ENCODE results near the gene TCF12. TPM values are rescaled to one million over a fixed set of nuclear protein-coding genes. Genes with fewer than 3 reads are reported as not detected.
"Not testable (repeated sequence)": the region's sequence is repeated elsewhere in the genome, so short reads cannot be mapped to it uniquely, and the experiment has no call there.

TCF12 gene
- total RNA-seq, 8 experiments from 2014 or later, result 34.7 to 177 (median 99.7) TPM

GRCh38 chr15:57090496-57090859 lies 172.0 kb downstream of the TCF12 start:
- in situ Hi-C loops (cut with MboI; ENCODE audit: low pct_unique_long_range_greater_than_20kb in 2 of 9, low sequenced_read_pairs in 9 of 9, unreplicated experiment in 9 of 9), result no loop called here
- H3K4me1 ChIP-seq (replicated peaks in 1 of 2), result peaks cover 10 to 15% of the 10 kb centered on the region in 2 donors
- no peak overlapping the region for H3K4me3 ChIP-seq
- H3K27ac ChIP-seq, result no peak overlapping the region
- ATAC-seq (replicated peaks in 6 of 8), result peak in 5 of 8 experiments; percentile 97 to 99 (median 99)
- 0 to 100% (median 20%) methylated on average over 2 to 4 of the region's 4 CpGs; no CpG with 5 or more reads in 1 of the 10 experiments for WGBS, 10 experiments

GRCh38 chr15:57091636-57092035 lies 173.2 kb downstream of the TCF12 start:
- 71 to 100% (median 100%) methylated on average over 1 to 2 of the region's 2 CpGs; no CpG with 5 or more reads in 1 of the 10 experiments for WGBS, 10 experiments
- H3K4me1 ChIP-seq (replicated peaks in 1 of 2), result peaks cover 10 to 15% of the 10 kb centered on the region in 2 donors
- no peak overlapping the region for H3K27ac ChIP-seq
- no peak for ATAC-seq (replicated peaks in 6 of 8)
- H3K4me3 ChIP-seq, result no peak overlapping the region
- in situ Hi-C loops (cut with MboI; ENCODE audit: low pct_unique_long_range_greater_than_20kb in 2 of 9, low sequenced_read_pairs in 9 of 9, unreplicated experiment in 9 of 9), result no loop called here

- ATAC-seq (replicated peaks in 6 of 8), result no peak
Measured at GRCh38 chr15:57092252-57092651, 173.8 kb downstream of the TCF12 start.

GRCh38 chr15:57094321-57095257 lies 176.1 kb downstream of the TCF12 start:
- Histone ChIP-seq H3K4me1 (replicated peaks in 1 of 2) (peaks cover 12 to 13% of the 10 kb centered on the region in 2 donors), H3K27ac (no peak overlapping the region), H3K4me3 (no peak overlapping the region)
- in situ Hi-C loops (cut with MboI; ENCODE audit: low pct_unique_long_range_greater_than_20kb in 2 of 9, low sequenced_read_pairs in 9 of 9, unreplicated experiment in 9 of 9), result no loop called here
- WGBS, 10 experiments, result 43 to 100% (median 81%) methylated on average over 3 to 6 of the region's 6 CpGs
- ATAC-seq (replicated peaks in 6 of 8), result no peak

More at GRCh38 chr15:57092252-57092651, 173.8 kb downstream of the TCF12 start:
- no peak overlapping the region for H3K4me3 ChIP-seq
- no peak overlapping the region for H3K27ac ChIP-seq
- in situ Hi-C loops (cut with MboI; ENCODE audit: low pct_unique_long_range_greater_than_20kb in 2 of 9, low sequenced_read_pairs in 9 of 9, unreplicated experiment in 9 of 9), result no loop called here
- peaks cover 10 to 15% of the 10 kb centered on the region in 2 donors for H3K4me1 ChIP-seq (replicated peaks in 1 of 2)

GRCh38 chr15:57095896-57096295 lies 177.5 kb downstream of the TCF12 start:
- in situ Hi-C loops (cut with MboI; ENCODE audit: low pct_unique_long_range_greater_than_20kb in 2 of 9, low sequenced_read_pairs in 9 of 9, unreplicated experiment in 9 of 9), result no loop called here
- ATAC-seq (replicated peaks in 6 of 8), result no peak
- WGBS, 10 experiments, result 59 to 100% (median 84%) methylated on average over 1 to 4 of the region's 4 CpGs
- Histone ChIP-seq H3K4me3 (no peak overlapping the region), H3K4me1 (replicated peaks in 1 of 2) (peaks cover 2% of the 10 kb centered on the region in 2 donors), H3K27ac (no peak overlapping the region)

GRCh38 chr15:57097246-57097645 lies 178.8 kb downstream of the TCF12 start:
- WGBS, 10 experiments, result 88 to 100% (median 100%) methylated on average over 1 of the region's 1 CpG; no CpG with 5 or more reads in 2 of the 10 experiments
- Histone ChIP-seq H3K27ac (no peak overlapping the region), H3K4me1 (replicated peaks in 1 of 2) (peaks cover 0 to 2% of the 10 kb centered on the region in 2 donors), H3K4me3 (no peak overlapping the region)
- in situ Hi-C loops (cut with MboI; ENCODE audit: low pct_unique_long_range_greater_than_20kb in 2 of 9, low sequenced_read_pairs in 9 of 9, unreplicated experiment in 9 of 9), result no loop called here
- no peak for ATAC-seq (replicated peaks in 6 of 8)

- in situ Hi-C loops (cut with MboI; ENCODE audit: low pct_unique_long_range_greater_than_20kb in 2 of 9, low sequenced_read_pairs in 9 of 9, unreplicated experiment in 9 of 9); H3K27ac ChIP-seq; H3K4me1 ChIP-seq (replicated peaks in 1 of 2); ATAC-seq (replicated peaks in 6 of 8); H3K4me3 ChIP-seq: not testable (repeated sequence)
- WGBS, 10 experiments, result 50 to 89% (median 75%) methylated on average over 1 to 4 of the region's 4 CpGs
Measured at GRCh38 chr15:57097919-57098543, 179.6 kb downstream of the TCF12 start.

- Histone ChIP-seq H3K27ac (no peak overlapping the region), H3K4me3 (no peak overlapping the region), H3K4me1 (replicated peaks in 1 of 2) (peaks cover 0 to 2% of the 10 kb centered on the region in 2 donors)
- ATAC-seq (replicated peaks in 6 of 8), result no peak
- in situ Hi-C loops (cut with MboI; ENCODE audit: low pct_unique_long_range_greater_than_20kb in 2 of 9, low sequenced_read_pairs in 9 of 9, unreplicated experiment in 9 of 9), result no loop called here
- WGBS, 10 experiments, result 33 to 100% (median 83%) methylated on average over 1 to 2 of the region's 2 CpGs
Measured at GRCh38 chr15:57098896-57099295, 180.5 kb downstream of the TCF12 start.

GRCh38 chr15:57100136-57100539 lies 181.7 kb downstream of the TCF12 start:
- Histone ChIP-seq H3K4me3 (no peak overlapping the region), H3K27ac (no peak overlapping the region), H3K4me1 (replicated peaks in 1 of 2) (peaks cover 0 to 2% of the 10 kb centered on the region in 2 donors)
- ATAC-seq (replicated peaks in 6 of 8), result no peak
- WGBS, 10 experiments, result 86 to 100% (median 96%) methylated on average over 2 to 4 of the region's 4 CpGs; no CpG with 5 or more reads in 2 of the 10 experiments
- in situ Hi-C loops (cut with MboI; ENCODE audit: low pct_unique_long_range_greater_than_20kb in 2 of 9, low sequenced_read_pairs in 9 of 9, unreplicated experiment in 9 of 9), result no loop called here

GRCh38 chr15:57102858-57103257 lies 184.4 kb downstream of the TCF12 start:
- WGBS, 10 experiments, result 17 to 89% (median 72%) methylated on average over 1 to 5 of the region's 5 CpGs; no CpG with 5 or more reads in 2 of the 10 experiments
- H3K27ac ChIP-seq, result no peak overlapping the region
- no peak overlapping the region for H3K4me3 ChIP-seq
- ATAC-seq (replicated peaks in 6 of 8), result no peak
- H3K4me1 ChIP-seq (replicated peaks in 1 of 2), result peaks cover 0 to 2% of the 10 kb centered on the region in 2 donors
- in situ Hi-C loops (cut with MboI; ENCODE audit: low pct_unique_long_range_greater_than_20kb in 2 of 9, low sequenced_read_pairs in 9 of 9, unreplicated experiment in 9 of 9), result no loop called here

- no peak for ATAC-seq (replicated peaks in 6 of 8)
- 80 to 100% (median 100%) methylated on average over 1 to 2 of the region's 2 CpGs; no CpG with 5 or more reads in 3 of the 10 experiments for WGBS, 10 experiments
- in situ Hi-C loops (cut with MboI; ENCODE audit: low pct_unique_long_range_greater_than_20kb in 2 of 9, low sequenced_read_pairs in 9 of 9, unreplicated experiment in 9 of 9), result no loop called here
- peaks cover 0 to 4% of the 10 kb centered on the region in 2 donors for H3K4me1 ChIP-seq (replicated peaks in 1 of 2)
- no peak overlapping the region for H3K27ac ChIP-seq
- H3K4me3 ChIP-seq, result no peak overlapping the region
Measured at GRCh38 chr15:57108296-57108695, 189.9 kb downstream of the TCF12 start.

- WGBS, 10 experiments, result 86 to 100% (median 100%) methylated on average over 1 to 2 of the region's 2 CpGs; no CpG with 5 or more reads in 2 of the 10 experiments
- Histone ChIP-seq H3K4me1 (replicated peaks in 1 of 2) (peaks cover 0 to 4% of the 10 kb centered on the region in 2 donors), H3K4me3 (no peak overlapping the region), H3K27ac (no peak overlapping the region)
- in situ Hi-C loops (cut with MboI; ENCODE audit: low pct_unique_long_range_greater_than_20kb in 2 of 9, low sequenced_read_pairs in 9 of 9, unreplicated experiment in 9 of 9), result no loop called here
- no peak for ATAC-seq (replicated peaks in 6 of 8)
Measured at GRCh38 chr15:57109005-57109404, 190.6 kb downstream of the TCF12 start.

GRCh38 chr15:57111002-57111401 lies 192.6 kb downstream of the TCF12 start:
- 85 to 100% (median 98%) methylated on average over 1 to 4 of the region's 4 CpGs; no CpG with 5 or more reads in 2 of the 10 experiments for WGBS, 10 experiments
- in situ Hi-C loops (cut with MboI; ENCODE audit: low pct_unique_long_range_greater_than_20kb in 2 of 9, low sequenced_read_pairs in 9 of 9, unreplicated experiment in 9 of 9), result no loop called here
- Histone ChIP-seq H3K27ac (no peak overlapping the region), H3K4me3 (no peak overlapping the region), H3K4me1 (replicated peaks in 1 of 2) (peaks cover 0 to 4% of the 10 kb centered on the region in 2 donors)
- no peak for ATAC-seq (replicated peaks in 6 of 8)

All from motor neuron (in vitro differentiated cells).